Mucosa of stomach (tissue), 1 donor: Measurements from ENCODE around the gene RING1.

Experiments used
- H3K27me3 ChIP-seq: one replicate; pipeline ENCODE4 v1.7.0; 2013; ENCODE audit warnings: mild to moderate bottlenecking, low read length; ENCODE audit not compliant: control insufficient read depth, insufficient read depth
- H3K36me3 ChIP-seq: one replicate; pipeline ENCODE4 v1.7.0; 2013; ENCODE audit warnings: low read length; ENCODE audit not compliant: control insufficient read depth, insufficient read depth
- H3K4me1 ChIP-seq: one replicate; pipeline ENCODE4 v1.7.0; 2013; ENCODE audit warnings: mild to moderate bottlenecking, low read length; ENCODE audit not compliant: control insufficient read depth, insufficient read depth
- H3K4me3 ChIP-seq: one replicate; pipeline ENCODE4 v1.7.0; 2013; ENCODE audit warnings: low read length
- H3K9ac ChIP-seq: one replicate; pipeline ENCODE4 v1.7.0; 2013; ENCODE audit warnings: mild to moderate bottlenecking, low read length, moderate library complexity
- H3K9me3 ChIP-seq: one replicate; pipeline ENCODE4 v1.7.0; 2013; ENCODE audit warnings: mild to moderate bottlenecking, low read length, moderate library complexity; ENCODE audit not compliant: control insufficient read depth
- donor health status: Pancreatic carcinoma.

Gene RING1

GRCh38 chr6:33175436-33176069 lies 32.7 kb upstream of the RING1 start:
- H3K4me3 ChIP-seq, result no peak overlapping the region
- H3K27me3 ChIP-seq, result peaks cover 9% of the 10 kb centered on the region
- no peaks in the 10 kb centered on the region for H3K4me1 ChIP-seq
- no peaks in the 10 kb centered on the region for H3K36me3 ChIP-seq
- no peaks in the 10 kb centered on the region for H3K9me3 ChIP-seq
- no peak overlapping the region for H3K9ac ChIP-seq

GRCh38 chr6:33176906-33177305 lies 31.4 kb upstream of the RING1 start:
- Histone ChIP-seq H3K4me3 (no peak overlapping the region), H3K36me3 (no peaks in the 10 kb centered on the region), H3K9ac (no peak overlapping the region), H3K9me3 (no peaks in the 10 kb centered on the region), H3K27me3 (peaks cover 5% of the 10 kb centered on the region), H3K4me1 (no peaks in the 10 kb centered on the region)

- Histone ChIP-seq H3K9me3 (no peaks in the 10 kb centered on the region), H3K36me3 (no peaks in the 10 kb centered on the region), H3K27me3 (peaks cover 4% of the 10 kb centered on the region), H3K4me3 (no peak overlapping the region), H3K4me1 (no peaks in the 10 kb centered on the region), H3K9ac (no peak overlapping the region)
Measured at GRCh38 chr6:33177552-33178446, 30.5 kb upstream of the RING1 start.

GRCh38 chr6:33178755-33179475 lies 29.4 kb upstream of the RING1 start:
- Histone ChIP-seq H3K4me3 (no peak overlapping the region), H3K9me3 (no peaks in the 10 kb centered on the region), H3K36me3 (no peaks in the 10 kb centered on the region), H3K27me3 (no peaks in the 10 kb centered on the region), H3K9ac (no peak overlapping the region), H3K4me1 (no peaks in the 10 kb centered on the region)

- Histone ChIP-seq H3K36me3 (no peaks in the 10 kb centered on the region), H3K4me3 (no peak overlapping the region), H3K9me3 (no peaks in the 10 kb centered on the region), H3K9ac (no peak overlapping the region), H3K4me1 (no peaks in the 10 kb centered on the region), H3K27me3 (no peaks in the 10 kb centered on the region)
Measured at GRCh38 chr6:33181141-33181540, 27.2 kb upstream of the RING1 start.

- H3K36me3 ChIP-seq, result no peaks in the 10 kb centered on the region
- H3K9ac ChIP-seq, result no peak overlapping the region
- H3K4me1 ChIP-seq, result no peaks in the 10 kb centered on the region
- H3K4me3 ChIP-seq, result no peak overlapping the region
- no peaks in the 10 kb centered on the region for H3K9me3 ChIP-seq
- no peaks in the 10 kb centered on the region for H3K27me3 ChIP-seq
Measured at GRCh38 chr6:33183071-33183683, 25.1 kb upstream of the RING1 start.

GRCh38 chr6:33185190-33185589 lies 23.1 kb upstream of the RING1 start:
- no peaks in the 10 kb centered on the region for H3K4me1 ChIP-seq
- no peak overlapping the region for H3K9ac ChIP-seq
- H3K27me3 ChIP-seq, result peaks cover 16% of the 10 kb centered on the region
- no peaks in the 10 kb centered on the region for H3K36me3 ChIP-seq
- no peak overlapping the region for H3K4me3 ChIP-seq
- H3K9me3 ChIP-seq, result no peaks in the 10 kb centered on the region

GRCh38 chr6:33185654-33186187 lies 22.6 kb upstream of the RING1 start:
- H3K27me3 ChIP-seq, result peaks cover 21% of the 10 kb centered on the region
- H3K9ac ChIP-seq, result no peak overlapping the region
- no peaks in the 10 kb centered on the region for H3K9me3 ChIP-seq
- H3K4me3 ChIP-seq, result no peak overlapping the region
- H3K36me3 ChIP-seq, result no peaks in the 10 kb centered on the region
- H3K4me1 ChIP-seq, result peaks cover 3% of the 10 kb centered on the region

GRCh38 chr6:33187809-33188208 lies 20.5 kb upstream of the RING1 start:
- Histone ChIP-seq H3K9me3 (no peaks in the 10 kb centered on the region), H3K9ac (no peak overlapping the region), H3K4me1 (peaks cover 16% of the 10 kb centered on the region), H3K36me3 (no peaks in the 10 kb centered on the region), H3K4me3 (no peak overlapping the region), H3K27me3 (peaks cover 42% of the 10 kb centered on the region)

GRCh38 chr6:33189164-33189563 lies 19.1 kb upstream of the RING1 start:
- Histone ChIP-seq H3K4me3 (no peak overlapping the region), H3K4me1 (peaks cover 18% of the 10 kb centered on the region), H3K36me3 (no peaks in the 10 kb centered on the region), H3K27me3 (peaks cover 45% of the 10 kb centered on the region), H3K9me3 (no peaks in the 10 kb centered on the region), H3K9ac (no peak overlapping the region)

GRCh38 chr6:33189625-33190448 lies 18.5 kb upstream of the RING1 start:
- no peaks in the 10 kb centered on the region for H3K9me3 ChIP-seq
- H3K36me3 ChIP-seq, result peaks cover 4% of the 10 kb centered on the region
- H3K4me1 ChIP-seq, result peaks cover 18% of the 10 kb centered on the region
- H3K27me3 ChIP-seq, result peaks cover 45% of the 10 kb centered on the region
- no peak overlapping the region for H3K4me3 ChIP-seq
- H3K9ac ChIP-seq, result no peak overlapping the region
